Amniotic epithelial cell (primary cell): ENCODE results near the gene FGD2.

Experiments used
- DNase-seq: peaks from one replicate; pipeline ENCODE4 v3.0.0-alpha.2; 2010; ENCODE audit warnings: low read depth

Gene FGD2

GRCh38 chr6:37018198-37019064 is 13.0 kb downstream of the FGD2 start:
- DNase-seq = peak; percentile 81

DNA sequence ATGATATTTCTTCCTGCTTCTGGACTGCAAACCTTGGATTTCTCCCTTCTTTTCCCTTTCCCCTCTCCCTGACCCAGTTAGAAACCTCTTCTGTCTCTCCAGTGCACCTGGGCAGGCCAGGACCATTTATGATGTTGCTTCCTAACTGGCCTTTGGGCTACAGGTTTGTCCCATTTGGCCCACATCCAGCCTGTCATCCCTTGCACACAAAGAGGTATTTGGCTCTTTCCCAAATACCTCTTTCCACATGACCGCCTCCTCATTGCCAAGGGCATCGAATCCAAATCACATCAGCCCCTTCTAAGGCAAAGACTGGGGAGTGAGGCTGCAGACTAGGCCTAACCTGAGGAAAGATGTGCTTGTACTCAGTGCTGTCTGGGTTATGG is 13.6 kb downstream of the FGD2 start:
- DNase-seq = no peak

- no peak for DNase-seq
These were observed 14.9 kb downstream of the FGD2 start for GRCh38 chr6:37020381-37020780.

DNA sequence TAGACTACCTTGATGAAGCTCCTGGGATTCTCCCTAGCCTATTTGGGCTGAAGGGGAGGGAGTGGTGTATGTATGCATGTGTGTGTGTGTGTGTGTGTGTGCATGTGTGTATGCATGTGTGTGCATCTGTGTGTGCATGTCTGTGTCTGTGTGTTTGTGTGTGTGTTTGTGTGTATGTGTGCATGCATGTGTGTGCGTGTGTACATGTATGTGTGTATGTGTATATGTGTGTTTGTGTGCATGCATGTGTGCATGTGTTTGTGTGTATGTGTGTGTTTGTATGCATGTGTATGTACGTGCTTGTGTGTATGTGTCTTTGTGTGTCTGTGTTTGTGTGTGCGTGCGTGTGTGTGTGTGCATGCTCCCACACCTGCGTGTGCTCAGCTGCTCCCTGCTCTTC is 15.4 kb downstream of the FGD2 start:
- no peak for DNase-seq

DNA sequence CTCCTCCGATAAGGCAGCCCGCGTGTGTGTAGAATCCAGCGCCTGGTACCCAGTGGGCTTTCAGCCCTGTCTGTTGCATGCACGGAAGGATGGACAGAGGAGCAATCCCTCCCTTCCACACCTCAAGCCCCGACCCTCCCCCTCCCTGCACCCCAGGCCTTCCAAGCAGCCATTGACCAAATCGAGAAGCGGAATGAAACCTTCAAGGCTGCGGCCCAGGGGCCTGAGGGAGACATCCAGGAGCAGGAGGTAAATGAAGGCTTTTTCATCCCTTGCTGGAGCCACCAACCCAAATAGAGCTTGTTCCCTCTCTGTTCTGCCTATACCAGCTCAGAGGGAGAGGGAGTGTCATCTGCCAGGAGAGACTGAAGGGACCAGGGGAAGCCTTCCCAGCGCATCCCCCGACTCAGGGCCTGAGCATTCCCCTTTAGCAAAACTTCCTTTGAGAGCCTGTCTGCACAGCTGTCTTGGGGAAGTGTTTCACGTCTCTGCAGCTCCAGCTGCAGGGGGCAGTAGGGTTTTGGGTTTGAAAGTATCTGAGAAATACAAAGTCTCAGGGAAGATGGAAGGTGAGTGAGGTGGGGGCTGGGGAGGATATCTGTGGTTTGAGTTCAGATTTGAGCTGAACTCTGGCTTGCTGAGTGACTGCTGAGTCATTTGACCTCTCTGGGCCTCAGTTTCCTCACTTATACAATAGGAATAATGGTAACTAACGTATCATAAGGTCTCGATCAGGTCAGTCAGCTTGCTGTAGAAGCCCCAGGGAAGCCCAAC is 16.1 kb downstream of the FGD2 start:
- peak; percentile 45 for DNase-seq

GRCh38 chr6:37022135-37022863 is 16.8 kb downstream of the FGD2 start:
- no peak for DNase-seq

DNA sequence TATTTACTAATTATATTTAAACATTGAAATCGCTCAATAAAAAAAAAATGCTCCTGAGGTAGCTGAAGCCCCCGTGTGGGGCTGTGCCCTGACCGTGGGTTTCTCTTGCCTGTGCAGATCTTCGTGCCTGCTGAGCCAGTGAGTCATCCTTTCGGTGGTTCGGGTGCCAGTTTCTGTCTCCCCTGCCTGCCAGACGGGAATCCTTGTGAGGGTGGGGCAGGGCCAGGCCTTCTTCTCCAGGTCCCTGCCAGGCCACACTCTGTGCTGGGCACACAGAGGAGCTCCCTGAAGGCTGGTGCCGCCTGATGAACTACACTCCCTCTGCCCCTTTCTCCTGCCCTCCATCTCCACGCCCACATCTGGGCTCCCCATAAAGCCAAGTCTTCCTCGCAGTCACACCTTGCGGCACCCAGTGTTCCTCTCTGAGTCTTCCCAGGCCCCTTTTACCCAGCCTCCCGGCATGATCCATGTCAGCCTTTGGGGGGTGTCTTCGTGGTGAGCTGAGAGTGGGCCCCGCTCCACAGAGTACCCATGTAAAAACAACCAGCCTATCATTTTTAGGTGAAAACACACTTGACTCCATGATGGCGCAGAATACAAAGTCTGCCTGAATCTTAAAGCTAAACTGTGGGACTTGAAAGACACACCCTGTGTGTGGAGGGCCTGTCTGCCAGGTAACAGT is 19.3 kb downstream of the FGD2 start:
- peak; percentile 18 for DNase-seq

DNA sequence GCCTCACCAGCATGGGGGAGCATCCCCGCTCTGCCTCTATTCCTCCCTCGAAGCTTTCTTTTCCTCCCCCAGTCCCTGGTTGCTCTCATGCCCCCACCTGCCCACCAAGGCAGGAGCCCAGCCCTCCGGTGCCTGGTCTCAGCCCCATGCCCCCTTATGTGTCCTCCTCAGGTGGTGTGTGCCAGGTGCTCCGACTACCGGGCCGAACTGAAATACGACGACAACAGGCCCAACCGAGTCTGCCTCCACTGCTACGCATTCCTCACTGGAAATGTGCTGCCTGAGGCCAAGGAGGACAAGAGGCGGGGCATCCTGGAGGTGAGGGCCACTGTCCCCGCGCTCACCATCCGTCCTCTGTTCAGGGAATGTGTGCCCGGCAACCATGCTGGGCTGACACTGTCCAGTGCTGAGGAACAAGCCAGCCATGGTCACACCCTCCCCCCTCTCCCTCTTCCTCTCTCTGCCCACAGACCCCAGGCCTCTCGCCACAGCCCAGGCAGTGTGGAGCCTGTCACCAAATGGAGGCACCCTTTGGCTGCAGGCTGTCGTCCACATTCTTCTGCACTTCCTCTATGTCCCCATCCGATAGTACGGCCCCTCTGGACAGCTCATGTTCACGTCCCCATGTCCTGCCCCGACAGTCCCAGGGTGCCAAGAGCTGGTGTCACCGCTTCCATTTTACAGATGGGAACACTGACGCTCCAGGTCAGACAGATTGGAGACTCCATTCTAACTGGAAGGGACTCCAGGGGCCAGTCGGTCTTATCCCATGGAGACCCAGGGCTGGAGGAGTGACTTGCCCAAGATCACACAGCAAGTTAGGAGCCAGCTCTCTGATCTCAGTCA is 20.4 kb downstream of the FGD2 start:
- no peak for DNase-seq

DNA sequence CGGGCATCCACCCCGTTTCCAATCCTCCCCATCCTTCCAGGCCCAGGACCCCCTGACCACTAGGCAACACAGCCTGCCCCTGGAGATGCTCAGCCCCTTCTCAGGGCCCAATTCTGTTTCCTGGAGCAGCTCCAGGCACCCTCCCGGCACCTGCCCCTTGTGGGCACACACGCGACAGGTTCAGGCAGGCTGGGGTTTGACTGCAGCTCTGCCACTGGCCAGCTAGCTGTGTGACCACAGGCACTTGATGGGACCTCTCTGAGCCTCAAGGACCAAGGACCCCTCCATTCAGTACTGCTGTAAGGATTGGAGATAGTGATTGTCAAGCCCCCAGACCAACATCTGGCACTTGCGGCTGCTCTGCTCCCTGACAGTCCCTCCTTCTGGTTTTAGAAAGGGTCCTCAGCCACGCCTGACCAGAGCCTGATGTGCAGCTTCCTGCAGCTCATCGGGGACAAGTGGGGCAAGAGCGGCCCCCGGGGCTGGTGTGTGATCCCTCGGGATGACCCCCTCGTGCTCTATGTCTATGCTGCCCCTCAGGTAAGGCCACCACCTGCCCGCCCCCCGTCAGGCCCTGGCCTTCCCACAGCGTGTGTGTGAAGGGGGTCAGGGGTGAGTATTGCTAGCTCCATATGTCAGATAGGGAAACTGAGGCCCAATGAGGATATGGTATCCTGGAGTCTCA is 21.7 kb downstream of the FGD2 start:
- no peak for DNase-seq

DNA sequence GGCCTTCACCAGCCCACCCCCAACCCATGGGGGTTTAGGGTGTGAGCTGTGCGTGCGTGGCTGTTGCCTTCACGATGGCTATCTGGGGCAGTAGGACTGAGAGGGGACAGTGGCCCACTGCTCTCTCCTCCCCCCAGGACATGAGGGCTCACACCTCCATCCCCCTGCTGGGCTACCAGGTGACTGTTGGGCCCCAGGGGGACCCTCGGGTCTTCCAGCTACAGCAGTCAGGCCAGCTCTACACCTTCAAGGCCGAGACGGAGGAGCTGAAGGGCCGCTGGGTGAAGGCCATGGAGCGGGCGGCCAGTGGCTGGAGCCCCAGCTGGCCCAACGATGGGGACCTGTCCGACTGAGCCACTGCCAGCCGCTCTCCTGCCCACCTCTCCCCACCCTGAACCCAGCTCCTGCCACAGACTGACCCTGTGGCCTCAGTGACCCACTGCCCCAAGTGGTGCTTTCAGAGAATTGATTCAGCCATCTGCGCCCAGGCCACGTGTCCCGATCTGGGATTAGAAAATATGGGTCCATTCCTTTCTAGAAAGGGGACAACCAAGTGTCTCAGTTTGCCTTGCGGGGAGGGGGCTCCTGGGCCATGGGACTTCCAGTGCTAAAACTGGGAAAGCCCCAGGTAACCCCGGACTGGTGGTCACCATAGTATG is 22.5 kb downstream of the FGD2 start:
- no peak for DNase-seq

- peak; percentile 75 for DNase-seq
These were observed 24.0 kb downstream of the FGD2 start for GRCh38 chr6:37029249-37029971.

DNA sequence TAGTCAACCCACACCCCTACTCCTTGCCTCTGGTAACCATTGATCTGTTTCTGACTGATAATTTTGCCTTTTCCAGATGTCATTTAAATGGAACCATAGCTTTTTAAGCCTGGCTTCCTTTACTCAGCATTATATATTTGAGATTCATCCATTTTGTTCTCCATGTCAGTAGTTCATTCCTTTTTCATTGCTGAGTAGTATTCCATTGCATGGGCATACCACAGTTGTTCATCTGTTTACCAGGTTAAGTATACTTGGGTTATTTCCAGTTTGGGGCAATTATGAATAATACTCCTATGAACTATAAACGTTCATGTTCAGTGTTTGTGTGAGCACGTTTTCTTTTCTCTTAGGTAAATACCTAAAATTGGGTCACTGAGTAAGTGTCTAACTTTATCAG is 25.1 kb downstream of the FGD2 start:
- no peak for DNase-seq

- DNase-seq = no peak
These were observed 26.8 kb downstream of the FGD2 start for GRCh38 chr6:37032239-37032638.

- DNase-seq = no peak
These were observed 27.8 kb downstream of the FGD2 start for GRCh38 chr6:37033255-37033654.

GRCh38 chr6:37033819-37034795 is 28.7 kb downstream of the FGD2 start:
- no peak for DNase-seq

DNA sequence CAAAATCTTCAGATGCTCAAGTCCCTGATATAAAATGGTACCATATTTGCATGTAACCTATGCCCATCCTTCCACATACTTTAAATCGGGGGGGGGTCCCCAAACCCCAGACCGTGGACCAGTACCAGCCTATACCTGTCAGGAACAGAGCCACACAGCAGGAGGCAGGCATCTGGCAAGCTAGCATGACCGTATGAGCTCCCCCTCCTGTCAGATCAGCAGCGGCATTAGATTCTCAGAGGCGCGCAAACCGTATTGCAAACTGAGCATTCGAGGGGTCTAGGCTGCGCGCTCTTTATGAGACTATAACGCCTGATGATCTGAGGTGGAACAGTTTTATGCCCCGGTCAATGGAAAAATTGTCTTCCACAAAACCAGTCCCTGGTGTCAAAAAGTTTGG is 30.7 kb downstream of the FGD2 start:
- no peak for DNase-seq

DNA sequence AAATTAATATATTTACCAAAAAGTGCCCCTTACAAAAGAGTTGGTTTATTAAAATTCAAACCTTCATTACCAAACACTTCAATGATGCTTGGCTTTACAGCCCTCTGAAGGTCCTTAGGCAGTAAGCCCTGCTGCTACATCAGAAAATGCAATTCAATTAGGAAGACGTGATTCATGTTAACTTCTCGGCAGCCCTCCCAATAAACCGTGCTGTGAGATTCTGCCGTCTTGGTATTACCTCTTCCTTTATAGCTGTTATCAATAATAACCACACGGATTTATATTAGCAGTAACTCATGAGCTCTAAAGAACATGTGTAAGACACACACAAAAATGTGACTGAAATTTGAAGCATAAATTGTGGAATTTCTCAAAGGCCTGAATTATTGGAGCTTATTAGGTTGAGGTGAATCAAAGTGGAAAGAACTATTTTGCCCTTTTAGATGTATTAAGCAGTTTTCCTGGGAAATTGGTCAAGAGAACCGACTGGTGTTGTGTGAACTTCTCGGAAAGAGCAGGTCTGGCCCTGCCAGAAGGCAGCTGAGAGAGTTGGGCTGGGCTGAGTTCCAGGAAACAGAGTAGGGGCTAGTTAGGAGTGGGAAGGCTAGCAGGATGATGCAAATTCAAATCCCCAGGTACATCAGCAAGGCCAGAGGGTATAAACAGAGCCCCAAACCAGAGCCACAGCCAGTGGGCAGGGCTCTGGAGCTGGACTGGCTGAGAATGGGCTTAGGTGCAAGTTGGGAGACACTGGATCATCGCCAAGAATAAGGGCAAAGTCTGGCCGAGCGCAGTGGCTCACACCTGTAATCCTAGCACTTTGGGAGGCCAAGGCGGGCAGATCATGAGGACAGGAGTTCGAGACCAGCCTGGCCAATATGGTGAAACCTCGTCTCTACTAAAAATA is 33.1 kb downstream of the FGD2 start:
- peak; percentile 17 for DNase-seq
